IMR-90 (cell line): ENCODE data around the gene VDAC2. TPM values are rescaled to one million over a fixed set of nuclear protein-coding genes. Genes with fewer than 3 reads are reported as not detected.
A peak's percentile ranks its signal among the peaks of the same experiment; 100 is the strongest.

Source experiments
- ATAC-seq: fragments of 200-7000 bp; cut with Tn5 transposase; 2 replicates; pipeline ENCODE4 v1.9.1; 2020; ENCODE audit warnings: low read depth, mild to moderate bottlenecking, moderate library complexity
- BruUV-seq: library from RNA; stranded (reverse); fragments of 400-500 nt; replicated peaks from 2 replicates; lab custom pipeline; 2021; lab: Mats Ljungman, UMichigan
- CTCF ChIA-PET: fragments of 300-600 bp; formaldehyde crosslinking; extraction: SDS; loops from one replicate; lab custom pipeline; 2021; ENCODE audit warnings: antibody characterized with exemption; lab: Yijun Ruan, JAX
- POLR2A ChIA-PET: fragments of 300-600 bp; sonication (Branson Sonifier 250); formaldehyde crosslinking; loops from one replicate; lab custom pipeline; 2022; ENCODE audit warnings: antibody characterized with exemption; ENCODE audit not compliant: unreplicated experiment; lab: Charles Lee
- DNase-seq: peaks from one replicate; pipeline ENCODE4 v3.0.0; 2013
- H2AFZ ChIP-seq: replicated peaks from 2 replicates; pipeline ENCODE3; 2013; ENCODE audit warnings: low read length, mild to moderate bottlenecking; ENCODE audit not compliant: poor library complexity
- H2AK5ac ChIP-seq: 2 replicates; pipeline ENCODE4 v1.6.1; 2013; ENCODE audit warnings: low read depth, low read length, inconsistent platforms
- H2AK9ac ChIP-seq: replicated peaks from 2 replicates; pipeline ENCODE3; 2013; ENCODE audit warnings: mild to moderate bottlenecking, low read depth, low read length, moderate library complexity; ENCODE audit not compliant: poor library complexity
- H2BK120ac ChIP-seq: 2 replicates; pipeline ENCODE4 v1.6.1; 2013; ENCODE audit warnings: low read depth, low read length, inconsistent platforms
- H2BK15ac ChIP-seq: 3 replicates; pipeline ENCODE4 v1.6.1; 2013; ENCODE audit warnings: low read depth, low read length, inconsistent platforms
- H2BK20ac ChIP-seq: 2 replicates; pipeline ENCODE4 v1.6.1; 2013; ENCODE audit warnings: low read depth, mild to moderate bottlenecking, inconsistent platforms, low read length, moderate library complexity
- H2BK5ac ChIP-seq: 2 replicates; pipeline ENCODE4 v1.6.1; 2013; ENCODE audit warnings: mild to moderate bottlenecking, low read depth, low read length, inconsistent platforms; ENCODE audit not compliant: poor library complexity, severe bottlenecking
- H3K14ac ChIP-seq: replicated peaks from 2 replicates; pipeline ENCODE4 v1.6.1; 2013; ENCODE audit warnings: low read depth, low read length, inconsistent platforms
- H3K18ac ChIP-seq: 2 replicates; pipeline ENCODE4 v1.6.1; 2013; ENCODE audit warnings: low read depth, low read length, control low read depth
- H3K23ac ChIP-seq: 2 replicates; pipeline ENCODE4 v1.6.1; 2013; ENCODE audit warnings: low read depth, low read length, inconsistent platforms
- H3K27ac ChIP-seq: 2 replicates; pipeline ENCODE4 v1.5.1; 2013; ENCODE audit warnings: mild to moderate bottlenecking, control low read depth, low read length; ENCODE audit not compliant: insufficient read depth
- H3K27me3 ChIP-seq: 2 replicates; pipeline ENCODE4 v1.6.1; 2013; ENCODE audit warnings: low read length; ENCODE audit not compliant: control insufficient read depth, insufficient read depth
- H3K36me3 ChIP-seq: 2 replicates; pipeline ENCODE4 v1.6.1; 2013; ENCODE audit warnings: low read length, mixed read lengths; ENCODE audit not compliant: control insufficient read depth, insufficient read depth
- H3K4ac ChIP-seq: 2 replicates; pipeline ENCODE4 v1.6.1; 2013; ENCODE audit warnings: low read depth, low read length, inconsistent platforms
- H3K4me1 ChIP-seq: 2 replicates; pipeline ENCODE4 v1.6.1; 2013; ENCODE audit warnings: low read length, mixed read lengths; ENCODE audit not compliant: control insufficient read depth, insufficient read depth
- H3K4me2 ChIP-seq: 2 replicates; pipeline ENCODE4 v1.6.1; 2013; ENCODE audit warnings: low read depth, mild to moderate bottlenecking, control low read depth, low read length, moderate library complexity
- H3K4me3 ChIP-seq: 2 replicates; pipeline ENCODE4 v1.5.1; 2013; ENCODE audit warnings: low read depth, mild to moderate bottlenecking, control low read depth, low read length, moderate library complexity; ENCODE audit not compliant: insufficient read depth
- H3K56ac ChIP-seq: 2 replicates; pipeline ENCODE4 v1.6.1; 2013; ENCODE audit warnings: low read length, inconsistent platforms; ENCODE audit not compliant: insufficient read depth; ENCODE audit errors: extremely low read depth
- H3K79me1 ChIP-seq, 2 experiments: 2 replicates each; pipeline ENCODE4 v1.6.1; 2013; ENCODE audit warnings: low read length in 2 of 2, inconsistent platforms in 1 of 2, low read depth in 1 of 2
- H3K9ac ChIP-seq: 2 replicates; pipeline ENCODE4 v1.6.1; 2013; ENCODE audit warnings: low read depth, low read length, control low read depth
- H3K9me1 ChIP-seq: 2 replicates; pipeline ENCODE4 v1.6.1; 2013; ENCODE audit warnings: low read length, inconsistent platforms; ENCODE audit not compliant: insufficient read depth
- H3K9me3 ChIP-seq: 2 replicates; pipeline ENCODE4 v1.6.1; 2013; ENCODE audit warnings: low read length; ENCODE audit not compliant: control insufficient read depth, insufficient read depth
- H4K20me1 ChIP-seq: 2 replicates; pipeline ENCODE4 v1.6.1; 2013; ENCODE audit warnings: low read length, inconsistent platforms; ENCODE audit not compliant: insufficient read depth
- H4K5ac ChIP-seq: 2 replicates; pipeline ENCODE4 v1.6.1; 2013; ENCODE audit warnings: mild to moderate bottlenecking, low read depth, low read length, control low read depth
- H4K8ac ChIP-seq, 2 experiments: 2 replicates each; pipeline ENCODE4 v1.6.1; 2013; ENCODE audit warnings: low read depth in 2 of 2, low read length in 2 of 2, control low read depth in 1 of 2, inconsistent platforms in 1 of 2
- H4K91ac ChIP-seq: 2 replicates; pipeline ENCODE4 v1.6.1; 2013; ENCODE audit warnings: low read depth, low read length, inconsistent platforms; ENCODE audit not compliant: insufficient read depth
- BHLHE40 ChIP-seq: fragments of 150-350 bp; IDR thresholded peaks from 2 replicates; pipeline ENCODE4 v1.6.1; 2016; ENCODE audit warnings: mild to moderate bottlenecking, low read depth, low read length
- CEBPB ChIP-seq: IDR thresholded peaks from 2 replicates; pipeline ENCODE4 v1.6.1; 2012; ENCODE audit warnings: low read depth, low read length, improper control_type of control experiment
- CHD1 ChIP-seq: IDR thresholded peaks from 2 replicates; pipeline ENCODE4 v1.6.1; 2012; ENCODE audit warnings: low read depth, low read length, improper control_type of control experiment
- MAFK ChIP-seq: IDR thresholded peaks from 2 replicates; pipeline ENCODE4 v1.6.1; 2012; ENCODE audit warnings: low read depth, low read length, improper control_type of control experiment
- MAZ ChIP-seq: IDR thresholded peaks from 2 replicates; pipeline ENCODE4 v1.6.1; 2012; ENCODE audit warnings: low read depth, mild to moderate bottlenecking, low read length, improper control_type of control experiment, moderate library complexity, borderline replicate concordance
- MXI1 ChIP-seq: IDR thresholded peaks from 2 replicates; pipeline ENCODE4 v1.6.1; 2012; ENCODE audit warnings: low read depth, mild to moderate bottlenecking, low read length, moderate library complexity, borderline replicate concordance
- NFE2L2 ChIP-seq: fragments of 150-350 bp; IDR thresholded peaks from 2 replicates; pipeline ENCODE4 v1.6.1; 2016; ENCODE audit warnings: low read depth, mild to moderate bottlenecking, low read length
- RFX5 ChIP-seq: IDR thresholded peaks from 2 replicates; pipeline ENCODE4 v1.8.0; 2012; ENCODE audit warnings: low read depth, mild to moderate bottlenecking, low read length, moderate library complexity
- SMC3 ChIP-seq: fragments of 150-350 bp; IDR thresholded peaks from 2 replicates; pipeline ENCODE4 v1.6.1; 2016; ENCODE audit warnings: low read depth, mild to moderate bottlenecking, antibody characterized with exemption, low read length, moderate library complexity
- whole genome bisulfite sequencing, 2 experiments: methylation state at CpG; one replicate each; pipeline versions ENCODE4 v1.1.5 to v1.1.7; 2013; ENCODE audit warnings: missing lambda C conversion rate in 2 of 2; ENCODE audit not compliant: insufficient read length in 1 of 2; ENCODE audit errors: extremely low coverage in 2 of 2; 5-methylcytosine and 5-hydroxymethylcytosine counted together
- dilution Hi-C: fragments of 300-500 bp; cut with HindIII; formaldehyde crosslinking; loops from one replicate; pipeline ENCODE4 v1.14.3; 2018; ENCODE audit warnings: low sequenced_read_pairs; ENCODE audit not compliant: unreplicated experiment
- in situ Hi-C: fragments of 300-500 bp; cut with MboI; formaldehyde crosslinking; loops from 3 replicates; pipeline ENCODE4 v1.14.3; 2019; ENCODE audit warnings: low sequenced_read_pairs, inconsistent platforms, mixed read lengths
- intact Hi-C: fragments of 100-400 bp; cut with micrococcal nuclease; formaldehyde crosslinking; loops from 2 replicates; pipeline ENCODE4 v1.10.0; 2022
- polyA plus RNA-seq, 3 experiments: library from polyadenylated mRNA; depleted of rRNA; stranded (reverse); fragments of >200 nt; gene quantifications; 2 replicates each; pipeline ENCODE4 v1.2.3, GENCODE V29; 2012; ENCODE audit warnings: low replicate concordance in 1 of 3
- total RNA-seq: library from RNA; depleted of rRNA; stranded (reverse); fragments of >200 nt; gene quantifications from 2 replicates; pipeline ENCODE4 v1.2.3, GENCODE V29; 2012
- TF ChIP-seq, protein P1 (sequence below): conservative IDR thresholded peaks from 2 replicates; pipeline ENCODE4 v1.5.1; 2012; ENCODE audit warnings: mild to moderate bottlenecking, low read depth, low read length, improper control_type of control experiment
- TF ChIP-seq, protein P2 (sequence below): fragments of 150-350 bp; IDR thresholded peaks from 2 replicates; pipeline ENCODE4 v1.6.1; 2017; ENCODE audit warnings: mild to moderate bottlenecking, antibody characterized with exemption, low read length, low read depth

Gene VDAC2
- total and polyA plus RNA-seq, 2 of the 4 experiments (the other 2 are of a cell fraction), result 122 to 139 TPM

DNA sequence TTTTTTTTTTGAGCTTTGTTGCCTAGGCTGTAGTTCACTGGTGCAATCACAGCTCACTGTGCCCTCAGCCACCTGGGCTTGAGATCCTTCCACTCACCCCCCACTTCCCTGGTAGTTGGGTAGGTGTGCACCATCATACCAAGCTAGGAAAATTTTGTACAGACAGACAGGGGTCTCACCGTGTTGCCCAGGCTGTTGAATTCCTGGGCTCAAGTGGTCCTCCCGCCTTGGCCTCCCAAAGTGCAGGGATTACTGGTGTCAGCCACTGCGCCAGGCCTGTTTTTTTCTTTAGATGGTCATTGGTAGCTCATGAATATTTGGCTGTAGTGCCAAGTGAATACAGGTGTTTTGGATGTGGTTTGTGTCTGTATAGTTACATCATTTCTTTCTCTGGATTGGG, 17.7 kb downstream of the VDAC2 start:
- no peak overlapping the region for H2AK9ac ChIP-seq
- H3K9me3 ChIP-seq, result no peaks in the 10 kb centered on the region
- H3K27me3 ChIP-seq, result no peaks in the 10 kb centered on the region
- H3K9me1 ChIP-seq, result peaks cover 15% of the 10 kb centered on the region
- H2BK5ac ChIP-seq, result peak overlapping the region; percentile 59
- no peak overlapping the region for H4K91ac ChIP-seq
- peak overlapping the region; percentile 34; the same call in 1 of the 2 replicates for H3K23ac ChIP-seq
- BruUV-seq, result no TSS peak
- H3K4me3 ChIP-seq, result no peak overlapping the region
- TF ChIP-seq NFE2L2 (no peak), CEBPB (no peak), MXI1 (no peak), MAFK (no peak), RFX5 (no peak), CHD1 (no peak), SMC3 (no peak), BHLHE40 (no peak), MAZ (no peak)
- TF ChIP-seq, protein P1, sequence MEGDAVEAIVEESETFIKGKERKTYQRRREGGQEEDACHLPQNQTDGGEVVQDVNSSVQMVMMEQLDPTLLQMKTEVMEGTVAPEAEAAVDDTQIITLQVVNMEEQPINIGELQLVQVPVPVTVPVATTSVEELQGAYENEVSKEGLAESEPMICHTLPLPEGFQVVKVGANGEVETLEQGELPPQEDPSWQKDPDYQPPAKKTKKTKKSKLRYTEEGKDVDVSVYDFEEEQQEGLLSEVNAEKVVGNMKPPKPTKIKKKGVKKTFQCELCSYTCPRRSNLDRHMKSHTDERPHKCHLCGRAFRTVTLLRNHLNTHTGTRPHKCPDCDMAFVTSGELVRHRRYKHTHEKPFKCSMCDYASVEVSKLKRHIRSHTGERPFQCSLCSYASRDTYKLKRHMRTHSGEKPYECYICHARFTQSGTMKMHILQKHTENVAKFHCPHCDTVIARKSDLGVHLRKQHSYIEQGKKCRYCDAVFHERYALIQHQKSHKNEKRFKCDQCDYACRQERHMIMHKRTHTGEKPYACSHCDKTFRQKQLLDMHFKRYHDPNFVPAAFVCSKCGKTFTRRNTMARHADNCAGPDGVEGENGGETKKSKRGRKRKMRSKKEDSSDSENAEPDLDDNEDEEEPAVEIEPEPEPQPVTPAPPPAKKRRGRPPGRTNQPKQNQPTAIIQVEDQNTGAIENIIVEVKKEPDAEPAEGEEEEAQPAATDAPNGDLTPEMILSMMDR, result no peak
- TF ChIP-seq, protein P2, sequence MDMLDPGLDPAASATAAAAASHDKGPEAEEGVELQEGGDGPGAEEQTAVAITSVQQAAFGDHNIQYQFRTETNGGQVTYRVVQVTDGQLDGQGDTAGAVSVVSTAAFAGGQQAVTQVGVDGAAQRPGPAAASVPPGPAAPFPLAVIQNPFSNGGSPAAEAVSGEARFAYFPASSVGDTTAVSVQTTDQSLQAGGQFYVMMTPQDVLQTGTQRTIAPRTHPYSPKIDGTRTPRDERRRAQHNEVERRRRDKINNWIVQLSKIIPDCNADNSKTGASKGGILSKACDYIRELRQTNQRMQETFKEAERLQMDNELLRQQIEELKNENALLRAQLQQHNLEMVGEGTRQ, result no peak
- no peak overlapping the region for H2BK120ac ChIP-seq
- peaks cover 38% of the 10 kb centered on the region for H3K36me3 ChIP-seq
- WGBS, 2 experiments, result 100% methylated on average over 1 of the region's 3 CpGs; no CpG with 5 or more reads in 1 of the 2 experiments
- peaks cover 31% of the 10 kb centered on the region for H3K4me1 ChIP-seq
- intact Hi-C loops, result no loop called here
- ATAC-seq (no peak), DNase-seq (no peak)
- no peak overlapping the region for H3K4me2 ChIP-seq
- no peak overlapping the region for H2BK15ac ChIP-seq
- peaks cover 15 to 61% of the 10 kb centered on the region in 2 experiments; a peak in 3 of 4 replicates for H3K79me1 ChIP-seq
- no peak overlapping the region for H2AFZ ChIP-seq
- no peak overlapping the region for H3K56ac ChIP-seq
- peak overlapping the region; percentile 30; the same call in 1 of the 2 replicates for H3K27ac ChIP-seq
- ChIA-PET POLR2A (interaction anchor here (0.6 kb wide), 1 partner anchor 98 kb away, joined by 6 read pairs; no protein-coding TSS in a partner anchor), CTCF (interaction anchor here (0.6 kb wide), 1 partner anchor 964 kb away, joined by 6 read pairs; no protein-coding TSS in a partner anchor)
- H3K14ac ChIP-seq, result no peak overlapping the region
- no peak overlapping the region for H2BK20ac ChIP-seq
- H4K20me1 ChIP-seq, result peaks cover 69% of the 10 kb centered on the region
- H3K9ac ChIP-seq, result no peak overlapping the region
- H4K8ac ChIP-seq, result no peak overlapping the region
- H2AK5ac ChIP-seq, result no peak overlapping the region
- no peak overlapping the region for H4K5ac ChIP-seq
- dilution Hi-C loops, result no loop called here
- in situ Hi-C loops, result loop anchor here (5.0 kb wide), 1 partner anchor 41 kb away; no protein-coding TSS in a partner anchor
- no peak overlapping the region for H3K4ac ChIP-seq
- no peak overlapping the region for H3K18ac ChIP-seq
